Mononuclear cell (primary cell): ENCODE data around the gene C10orf53. TPM values are rescaled to one million over a fixed set of nuclear protein-coding genes. Genes with fewer than 3 reads are reported as not detected.

Experiments used
- H3K27me3 ChIP-seq: 2 replicates; pipeline ENCODE4 v1.6.0; 2011; ENCODE audit warnings: low read length, control low read depth; ENCODE audit not compliant: insufficient read depth
- H3K4me1 ChIP-seq: 2 replicates; pipeline ENCODE4 v1.5.1; 2011; ENCODE audit warnings: mild to moderate bottlenecking, low read length, control low read depth; ENCODE audit not compliant: insufficient read depth
- H3K4me3 ChIP-seq: 2 replicates; pipeline ENCODE4 v1.5.1; 2011; ENCODE audit warnings: mild to moderate bottlenecking, low read length, moderate library complexity
- H3K9me3 ChIP-seq: 2 replicates; pipeline ENCODE4 v1.5.1; 2011; ENCODE audit warnings: low read depth, mild to moderate bottlenecking, control low read depth, low read length
- total RNA-seq: library from RNA; depleted of rRNA; stranded (reverse); fragments of >200 nt; gene quantifications from one replicate; pipeline ENCODE4 v1.2.3, GENCODE V29; 2012

Gene C10orf53
- total RNA-seq, 1 donor = not detected

DNA sequence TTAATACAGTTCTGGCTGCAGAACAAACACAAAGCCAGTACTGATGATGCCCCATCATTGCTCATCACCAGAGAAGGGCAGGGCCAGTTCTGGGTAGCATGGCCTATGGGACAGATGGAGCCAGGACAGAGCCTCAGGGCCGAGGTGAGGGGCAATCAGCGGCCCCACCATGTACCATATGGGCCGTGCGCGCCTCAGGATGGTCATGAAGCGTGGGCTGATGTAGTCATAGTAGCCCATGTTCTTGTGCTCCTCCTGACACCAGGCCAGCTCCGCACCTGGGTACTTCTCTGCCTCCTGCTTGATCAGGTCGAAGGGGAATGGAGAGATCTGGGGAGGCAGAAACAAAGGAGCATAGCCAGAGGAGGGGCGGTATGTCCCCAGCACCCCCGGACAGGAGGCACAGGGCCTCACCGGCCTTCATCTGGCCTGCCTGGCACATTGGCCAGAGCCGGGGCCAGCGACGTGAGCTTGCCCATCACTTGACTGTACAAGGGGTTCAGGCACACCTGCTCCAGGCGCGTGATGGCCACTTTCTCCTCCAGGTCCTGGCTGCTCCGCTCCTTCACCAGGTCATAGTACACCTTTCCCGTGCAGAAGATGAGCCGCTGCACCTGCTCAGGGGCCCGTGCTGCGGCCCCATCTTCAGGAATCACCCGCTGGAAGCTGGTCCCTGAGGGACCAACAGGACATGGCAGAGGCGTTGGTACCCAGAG, 56.6 kb downstream of the C10orf53 start:
- Histone ChIP-seq H3K9me3 (no peaks in the 10 kb centered on the region), H3K27me3 (no peaks in the 10 kb centered on the region), H3K4me3 (no peak overlapping the region), H3K4me1 (no peaks in the 10 kb centered on the region)

DNA sequence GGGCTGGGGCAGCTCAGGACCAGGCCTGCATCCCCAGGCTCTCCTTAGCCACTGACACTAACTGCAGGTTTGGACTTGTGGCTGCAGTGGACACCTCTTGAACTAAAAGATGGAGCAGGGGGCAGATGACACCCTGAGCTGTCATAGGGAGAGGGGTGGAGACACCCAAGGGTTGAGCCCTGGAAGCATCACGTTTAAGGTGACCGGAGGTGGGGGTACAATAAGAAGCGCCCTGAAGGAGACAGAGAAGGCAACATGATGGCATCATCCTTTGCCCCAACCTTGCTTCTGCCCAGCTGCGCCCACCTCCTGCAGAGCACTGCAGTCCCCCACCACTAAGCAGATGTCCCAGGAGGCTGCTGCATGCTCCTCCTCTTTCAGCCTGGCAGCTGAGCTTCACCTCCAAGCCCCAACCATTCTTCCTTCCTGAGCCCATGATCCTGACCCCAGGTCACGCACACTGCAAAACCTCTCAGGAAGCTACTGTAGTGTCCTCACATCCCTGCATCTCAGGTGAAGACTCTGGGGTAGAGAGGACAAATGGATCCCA, 57.2 kb downstream of the C10orf53 start:
- no peak overlapping the region for H3K4me3 ChIP-seq
- H3K27me3 ChIP-seq = no peaks in the 10 kb centered on the region
- no peaks in the 10 kb centered on the region for H3K9me3 ChIP-seq
- H3K4me1 ChIP-seq = no peaks in the 10 kb centered on the region

DNA sequence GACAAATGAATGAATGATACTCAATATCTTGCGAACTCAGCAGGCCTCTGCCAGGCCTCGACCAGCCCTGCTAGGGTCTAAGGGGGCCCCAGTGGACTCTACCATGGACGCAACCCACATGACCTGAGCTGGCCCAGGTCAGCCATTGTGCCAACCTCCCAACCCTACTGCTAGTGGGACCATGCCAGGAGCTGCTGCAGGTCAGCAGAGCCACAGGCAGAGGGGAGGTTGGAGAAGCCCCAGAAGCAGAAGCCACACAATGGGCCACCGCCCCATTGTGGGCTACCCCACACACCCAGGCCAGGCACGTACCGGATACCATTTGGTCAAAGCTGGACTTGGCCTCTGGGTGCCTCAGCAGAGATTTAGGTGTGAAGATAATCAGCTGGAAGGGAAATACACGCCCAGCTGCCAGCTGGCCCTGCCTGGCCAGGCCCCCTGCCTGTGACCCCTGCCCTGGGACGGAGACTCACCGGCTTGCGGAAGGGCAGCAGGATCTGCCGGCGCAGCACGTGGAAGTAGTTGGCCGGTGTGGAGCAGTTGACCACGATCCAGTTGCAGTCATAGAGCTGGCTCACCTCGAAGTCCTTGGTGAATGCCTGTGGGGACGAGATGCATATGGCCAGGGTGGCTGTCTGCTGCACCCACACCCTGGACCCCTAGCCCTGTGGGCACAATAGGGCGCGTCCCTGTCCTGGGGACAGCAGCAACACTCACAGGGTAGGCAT, 58.2 kb downstream of the C10orf53 start:
- H3K9me3 ChIP-seq = no peaks in the 10 kb centered on the region
- H3K4me1 ChIP-seq = no peaks in the 10 kb centered on the region
- no peaks in the 10 kb centered on the region for H3K27me3 ChIP-seq
- H3K4me3 ChIP-seq = no peak overlapping the region

DNA sequence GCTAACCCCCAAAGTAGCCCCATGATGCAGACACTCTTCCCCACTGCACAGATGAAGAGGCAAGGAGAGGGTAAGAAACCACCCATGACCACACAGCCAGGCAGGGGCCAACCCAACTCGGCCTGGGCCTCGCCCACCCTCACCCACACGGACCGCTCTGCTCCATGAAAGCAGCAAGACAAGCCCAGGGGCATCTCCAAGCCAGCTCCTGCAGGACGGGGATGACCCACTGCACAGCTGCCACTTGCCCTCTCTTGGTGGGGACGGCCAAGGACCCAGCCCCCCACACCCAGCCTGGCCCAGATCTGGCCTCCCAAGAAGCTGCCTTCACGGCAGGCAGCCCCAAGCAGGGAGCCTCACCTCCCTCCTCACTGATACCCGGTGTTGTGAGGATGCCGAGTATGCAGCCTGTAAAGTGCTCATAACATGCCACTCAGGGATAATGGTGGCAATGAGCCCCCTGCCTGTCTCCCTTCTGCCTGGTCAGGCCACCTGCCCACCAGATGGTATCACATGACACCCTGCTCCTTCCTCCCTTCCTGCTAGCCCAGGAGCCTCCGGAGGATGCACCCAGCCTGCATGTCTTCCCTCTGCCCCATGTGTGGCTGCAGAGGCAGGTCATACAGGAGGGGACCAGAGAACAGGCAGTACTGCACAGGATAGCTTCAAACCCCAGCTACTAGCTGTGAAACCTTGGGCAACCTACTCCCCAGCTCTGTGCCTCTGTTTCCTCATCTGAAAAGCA, 59.3 kb downstream of the C10orf53 start:
- Histone ChIP-seq H3K4me3 (no peak overlapping the region), H3K9me3 (no peaks in the 10 kb centered on the region), H3K27me3 (no peaks in the 10 kb centered on the region), H3K4me1 (no peaks in the 10 kb centered on the region)

DNA sequence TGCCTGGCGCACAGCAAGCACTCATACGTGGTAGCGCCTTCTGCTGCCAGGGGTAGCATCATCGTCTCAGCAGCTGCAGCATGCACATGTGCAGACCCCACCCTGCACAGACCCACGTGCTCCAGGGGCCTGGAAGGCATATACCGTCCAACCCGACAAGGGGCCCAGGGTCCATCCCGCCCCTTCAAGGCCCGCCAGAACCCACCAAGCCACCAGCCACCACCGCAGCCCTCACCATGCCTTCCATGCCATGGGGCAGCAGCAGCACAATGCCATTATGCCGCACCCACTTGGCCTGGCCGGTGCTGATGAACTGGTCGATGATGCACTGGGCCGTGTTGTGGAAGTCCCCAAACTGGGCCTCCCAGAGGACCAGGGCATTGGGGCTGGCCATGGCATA, 60.0 kb downstream of the C10orf53 start:
- Histone ChIP-seq H3K9me3 (no peaks in the 10 kb centered on the region), H3K27me3 (no peaks in the 10 kb centered on the region), H3K4me1 (no peaks in the 10 kb centered on the region)

DNA sequence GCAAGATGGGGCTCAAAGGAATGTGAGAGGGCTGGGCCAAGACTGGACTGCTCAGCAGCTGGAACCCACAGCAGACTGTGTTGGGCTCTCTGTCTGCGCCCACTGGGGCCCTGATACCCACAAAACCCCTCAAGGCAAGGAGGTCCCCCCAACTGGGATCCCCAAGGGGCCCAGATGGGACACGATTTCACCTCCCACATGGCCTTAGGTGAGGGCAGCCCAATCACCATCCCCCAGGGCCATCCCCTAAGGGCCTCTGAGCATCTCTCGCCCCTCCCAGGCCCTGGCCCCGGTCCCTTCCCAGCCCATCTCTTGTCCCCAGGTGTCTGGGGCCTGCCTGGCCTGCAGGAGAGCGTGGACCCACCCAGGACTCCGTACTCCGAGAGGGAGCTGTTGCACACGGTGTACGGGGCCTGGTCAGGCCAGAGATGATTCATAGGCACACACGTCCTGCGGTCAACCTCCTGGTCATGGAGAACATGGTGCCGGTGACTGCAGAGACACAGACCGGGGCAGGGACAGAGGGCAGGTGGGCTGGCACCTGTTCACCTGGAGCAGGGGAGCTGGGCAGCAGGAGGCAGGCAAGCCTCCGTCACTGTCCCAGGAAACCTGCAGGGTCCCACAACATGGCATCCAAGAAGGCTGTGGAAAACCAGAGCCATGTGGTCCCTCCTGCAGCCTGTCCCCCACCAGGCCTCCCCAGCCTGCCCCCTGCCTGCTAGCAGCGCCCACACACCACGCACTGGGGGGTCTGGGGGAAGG, 61.1 kb downstream of the C10orf53 start:
- Histone ChIP-seq H3K4me3 (no peak overlapping the region), H3K27me3 (no peaks in the 10 kb centered on the region), H3K9me3 (no peaks in the 10 kb centered on the region), H3K4me1 (no peaks in the 10 kb centered on the region)

More for the DNA sequence above, 60.0 kb downstream of the C10orf53 start:
- H3K4me3 ChIP-seq = no peak overlapping the region

DNA sequence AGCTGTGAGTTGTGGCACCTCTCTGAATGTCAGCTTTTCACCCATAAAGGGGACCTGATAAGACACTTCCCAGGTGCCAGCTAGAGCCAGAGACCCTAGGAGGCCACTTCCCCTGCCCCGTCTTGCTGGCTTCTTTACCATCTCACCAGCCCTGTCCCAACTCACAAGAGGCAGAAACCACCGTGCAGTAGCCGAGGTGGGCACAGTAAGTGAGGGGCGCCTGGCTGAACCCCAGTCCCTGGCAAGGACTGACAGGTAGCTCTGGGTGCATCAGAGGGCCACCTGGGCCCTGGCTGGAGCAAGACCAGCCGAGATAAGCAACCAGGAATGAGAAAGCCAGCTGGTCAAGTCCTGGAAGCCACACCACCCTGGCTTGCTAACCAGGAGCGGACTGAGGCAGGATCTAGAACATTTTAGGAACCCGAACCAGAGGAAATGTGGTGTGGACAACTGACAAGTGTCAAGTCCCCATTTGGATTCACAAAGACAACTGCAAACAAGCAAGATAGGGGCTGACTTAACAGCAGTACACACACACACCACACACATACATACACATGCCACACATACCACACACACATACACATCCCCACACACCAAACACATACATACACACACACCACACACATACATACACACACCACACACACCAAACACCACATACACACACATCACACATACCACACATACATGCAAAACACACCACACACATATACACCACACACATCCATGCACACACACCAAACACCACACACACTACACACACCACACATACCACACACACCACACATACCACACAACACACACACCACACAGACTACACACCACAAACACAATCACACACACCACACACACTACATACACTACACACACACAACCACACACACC, 61.9 kb downstream of the C10orf53 start:
- Histone ChIP-seq H3K4me3 (no peak overlapping the region), H3K9me3 (no peaks in the 10 kb centered on the region), H3K4me1 (no peaks in the 10 kb centered on the region), H3K27me3 (no peaks in the 10 kb centered on the region)

DNA sequence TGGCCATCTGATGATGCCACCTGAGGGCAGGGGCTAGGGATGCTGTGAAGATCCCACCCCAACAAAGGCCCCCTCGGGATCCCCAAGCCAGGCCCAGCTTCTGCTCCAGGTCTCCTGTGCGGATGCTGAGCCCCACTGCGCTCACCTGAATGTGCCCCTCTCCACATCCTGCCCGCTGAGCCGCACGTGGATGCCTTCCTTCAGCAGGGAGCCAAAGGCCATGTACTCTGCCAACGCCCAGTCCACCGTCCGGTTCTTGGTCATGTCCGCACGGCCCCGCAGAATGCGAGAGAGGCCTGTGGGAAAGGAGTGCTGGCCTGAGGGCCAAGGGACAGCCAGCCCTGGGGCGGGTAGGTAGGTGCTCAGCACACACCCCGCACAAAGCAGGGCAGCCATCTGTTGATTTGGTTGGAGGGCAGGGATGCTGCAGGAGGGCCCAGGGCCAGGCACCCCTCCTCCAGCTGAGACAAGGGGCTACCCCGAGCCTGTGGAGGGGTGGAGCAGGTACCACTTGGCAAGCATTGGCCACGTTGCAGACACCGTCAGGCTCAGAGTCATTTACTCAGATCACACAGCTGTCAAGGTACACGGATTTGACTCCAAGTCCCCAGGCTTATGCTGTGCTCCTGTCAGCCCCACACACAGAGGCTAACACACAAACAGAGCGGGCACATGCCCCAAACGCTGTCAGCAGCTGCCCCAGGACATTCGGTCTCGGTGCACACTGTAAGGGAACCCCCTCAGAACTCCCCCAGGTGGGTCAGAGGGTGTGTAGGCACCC, 63.4 kb downstream of the C10orf53 start:
- H3K9me3 ChIP-seq = no peaks in the 10 kb centered on the region
- no peak overlapping the region for H3K4me3 ChIP-seq
- no peaks in the 10 kb centered on the region for H3K4me1 ChIP-seq
- no peaks in the 10 kb centered on the region for H3K27me3 ChIP-seq

DNA sequence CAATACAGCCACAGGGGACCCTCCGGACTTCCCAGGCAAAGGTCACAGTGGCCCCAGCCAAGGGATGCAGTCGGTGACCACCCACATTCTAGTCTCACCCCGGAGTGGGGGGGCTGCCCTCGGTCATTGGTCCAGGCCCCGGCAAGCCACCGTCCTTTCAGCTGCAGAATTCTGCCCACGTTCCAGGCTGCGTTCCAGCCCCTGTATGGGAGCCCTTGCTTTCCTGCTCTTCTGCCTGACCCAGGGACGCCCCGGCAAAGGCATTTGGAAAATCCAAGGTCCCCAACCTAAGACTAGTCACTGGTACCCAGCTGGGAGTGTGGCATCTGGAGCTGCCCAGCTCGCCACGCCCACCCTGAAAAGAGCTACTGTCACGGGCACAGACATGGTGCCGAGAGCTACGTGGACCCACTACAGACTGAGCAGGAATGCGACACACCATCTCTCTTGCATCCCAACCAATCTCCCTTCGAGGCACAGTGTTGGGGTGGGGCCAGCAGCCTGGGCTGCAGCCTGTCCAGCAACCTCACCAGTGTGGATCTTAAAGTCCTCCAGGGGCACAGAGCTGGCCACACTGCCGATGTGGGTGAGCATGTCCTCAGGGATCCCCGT, 64.1 kb downstream of the C10orf53 start:
- Histone ChIP-seq H3K9me3 (no peaks in the 10 kb centered on the region), H3K27me3 (no peaks in the 10 kb centered on the region), H3K4me1 (no peaks in the 10 kb centered on the region), H3K4me3 (no peak overlapping the region)

DNA sequence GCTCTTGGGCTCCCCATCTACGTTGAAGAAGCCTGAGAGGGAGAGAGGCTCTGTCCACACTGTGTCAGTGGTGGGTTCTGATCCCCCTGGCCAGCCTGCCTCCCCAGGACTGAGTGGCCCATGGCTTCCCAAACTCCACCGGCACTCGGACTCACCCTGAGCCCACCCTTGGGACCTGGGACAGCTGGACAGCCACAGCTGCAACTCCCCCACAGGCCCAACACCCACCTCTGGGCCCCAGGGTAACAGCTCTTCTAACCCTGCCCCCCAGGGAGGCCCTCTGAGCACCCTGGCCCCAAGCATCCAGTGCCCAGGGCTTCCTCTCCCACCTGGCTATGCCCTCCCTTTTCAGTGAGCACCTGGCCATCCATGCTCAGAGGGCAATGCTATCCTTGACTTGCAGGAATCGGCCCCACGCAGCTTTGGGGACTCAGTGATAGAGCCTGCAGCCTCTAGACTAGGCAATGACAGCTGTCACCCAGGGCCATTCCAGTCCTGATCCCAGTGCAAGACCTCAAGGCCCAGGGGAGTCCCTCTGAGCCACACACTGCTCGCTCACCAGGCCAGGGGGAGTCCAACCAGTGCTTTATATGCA, 64.7 kb downstream of the C10orf53 start:
- Histone ChIP-seq H3K9me3 (no peaks in the 10 kb centered on the region), H3K4me1 (no peaks in the 10 kb centered on the region), H3K27me3 (no peaks in the 10 kb centered on the region), H3K4me3 (no peak overlapping the region)

DNA sequence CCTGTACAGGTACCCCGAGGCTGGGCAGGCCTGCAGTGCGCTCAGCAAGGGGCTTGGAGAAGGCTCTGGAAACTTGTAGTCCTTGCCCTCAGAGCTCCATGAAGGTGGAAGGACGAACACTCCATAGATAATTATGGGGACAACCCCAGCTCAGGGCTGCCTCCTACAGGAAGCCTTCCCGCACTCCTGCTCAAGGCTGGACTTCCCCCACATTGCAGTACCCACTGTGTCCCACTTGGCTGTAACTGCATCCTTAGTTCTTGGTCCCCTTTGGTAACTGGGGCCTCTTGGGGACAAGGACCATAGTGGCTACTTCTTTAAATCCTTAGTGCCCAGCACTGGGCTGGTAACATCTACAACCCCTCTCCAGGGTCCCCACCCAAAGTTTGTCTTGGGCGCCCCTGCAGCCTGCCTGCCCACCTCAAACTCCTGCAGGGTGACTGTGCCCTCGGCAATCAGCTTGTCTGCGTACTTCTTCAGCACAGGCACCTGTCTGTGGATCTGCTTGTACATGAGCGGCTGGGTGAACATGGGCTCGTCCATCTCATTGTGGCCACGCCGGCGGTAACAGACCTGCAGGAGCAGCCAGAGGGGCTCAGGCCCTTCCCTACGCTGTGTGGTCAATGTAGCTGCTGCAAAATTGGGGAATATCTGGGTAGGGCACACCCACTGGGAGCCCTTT, 65.6 kb downstream of the C10orf53 start:
- Histone ChIP-seq H3K27me3 (no peaks in the 10 kb centered on the region), H3K9me3 (no peaks in the 10 kb centered on the region), H3K4me1 (no peaks in the 10 kb centered on the region), H3K4me3 (no peak overlapping the region)

DNA sequence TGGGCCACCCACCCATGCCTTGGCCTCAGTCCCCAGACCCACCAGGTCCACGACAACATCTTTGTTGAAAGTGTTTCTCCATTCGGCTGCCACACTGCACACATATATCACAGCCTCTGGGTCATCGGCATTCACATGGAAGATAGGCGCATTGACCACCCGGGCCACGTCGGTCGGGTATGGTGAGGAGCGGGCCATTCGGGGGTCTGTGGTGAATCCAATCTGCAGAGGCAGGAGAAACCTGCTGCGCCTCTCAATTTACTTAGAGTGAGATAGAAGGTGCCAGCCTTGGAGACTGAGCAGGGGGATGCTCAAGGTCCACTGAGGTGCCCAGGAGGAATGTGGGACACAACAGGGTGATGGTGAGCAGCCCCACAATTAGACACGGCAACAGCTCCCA, 66.3 kb downstream of the C10orf53 start:
- no peaks in the 10 kb centered on the region for H3K27me3 ChIP-seq
- no peaks in the 10 kb centered on the region for H3K4me1 ChIP-seq
- no peak overlapping the region for H3K4me3 ChIP-seq
- no peaks in the 10 kb centered on the region for H3K9me3 ChIP-seq
